Measurements from ENCODE around the gene SMPD3. TPM values are rescaled to one million over a fixed set of nuclear protein-coding genes. Genes with fewer than 3 reads are reported as not detected.

Gene SMPD3
- total and polyA plus RNA-seq, 2 of the 8 experiments (the other 6 are each of a cell fraction or from before 2014, with no cell fraction given) = 0.39 to 1.3 TPM

DNA sequence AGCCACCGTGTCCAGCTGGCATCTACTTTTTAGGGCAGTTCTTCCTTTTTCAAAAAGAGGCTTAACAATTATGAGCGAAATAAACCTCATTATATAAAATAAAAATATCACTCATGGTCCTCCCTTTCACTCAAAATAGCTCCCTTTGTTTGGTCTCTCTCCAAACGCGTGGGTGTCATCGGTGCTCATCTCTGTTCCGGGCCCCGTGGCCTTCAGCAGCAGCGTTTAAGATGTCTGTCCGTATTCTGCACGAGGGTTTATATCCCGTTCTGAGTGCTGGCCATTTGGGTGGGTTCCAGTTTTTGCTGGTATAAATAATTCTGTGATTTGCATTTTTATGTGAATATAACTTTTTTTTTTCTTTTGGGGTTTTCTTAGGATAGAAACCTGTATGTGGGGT, 104.1 kb downstream of the SMPD3 start:
- no peak overlapping the region for H3K27ac ChIP-seq (ENCODE audit: low read depth, low read length)
- no peak for FAIRE-seq
- ChIA-PET POLR2A (ENCODE audit: partially characterized antibody) (interaction anchor here (1.0 kb wide), 1 partner anchor 40 kb away, joined by 3 read pairs; no protein-coding TSS in a partner anchor), CTCF (ENCODE audit: partially characterized antibody) (interaction anchor here (0.7 to 2.9 kb wide), 5 partner anchors 11 to 142 kb away, joined by 3 to 10 read pairs (median 4); partner anchors contain the start of gene SLC7A6)
- H3K79me1 ChIP-seq (ENCODE audit: low read depth, low read length) = peaks cover 2% of the 10 kb centered on the region; the same call in 1 of the 2 replicates
- WGBS, 2 experiments (ENCODE audit: extremely low coverage in 1 of 2, insufficient coverage in 1 of 2, insufficient read length in 1 of 2, insufficient replicate concordance in 2 of 2, low coverage in 1 of 2, low lambda C conversion rate in 2 of 2, missing lambda C conversion rate in 1 of 2) = 85% methylated on average over 11 of the region's 11 CpGs; no CpG with 5 or more reads in 1 of the 2 experiments
- no peaks in the 10 kb centered on the region for H3K4me1 ChIP-seq (replicated peaks in 1 of 4; ENCODE audit: control insufficient read depth in 3 of 4, insufficient read depth in 4 of 4, low read length in 3 of 4)
- H3K23me2 ChIP-seq (ENCODE audit: low read depth, low read length) = no peaks in the 10 kb centered on the region; the same call in 1 of the 2 replicates
- DNase-seq (ENCODE audit: low read depth in 1 of 2, low spot score in 2 of 2) = no peak
- H3K4ac ChIP-seq (replicated peaks; ENCODE audit: insufficient read length, low read depth, low read length) = no peak overlapping the region
- H2BK12ac ChIP-seq (ENCODE audit: low read depth, low read length) = no peak overlapping the region
- no peak overlapping the region for H4K91ac ChIP-seq (replicated peaks; ENCODE audit: insufficient read length, low read length)
- no peaks in the 10 kb centered on the region for H3K9me3 ChIP-seq (ENCODE audit: insufficient read depth in 2 of 2, low read depth in 1 of 2, low read length in 1 of 2)
- H2BK15ac ChIP-seq (ENCODE audit: low read length) = no peak overlapping the region
- no peak overlapping the region for H3K4me3 ChIP-seq (ENCODE audit: extremely low read depth in 1 of 4, insufficient read depth in 2 of 4, low read depth in 3 of 4, low read length in 4 of 4)
- H4K5ac ChIP-seq (ENCODE audit: insufficient read length, low read depth, low read length) = no peak overlapping the region
- H2BK120ac ChIP-seq (replicated peaks; ENCODE audit: low read depth, low read length) = no peak overlapping the region
- no peak overlapping the region for H3K56ac ChIP-seq (replicated peaks; ENCODE audit: insufficient read length, low read depth, low read length)
- no peak overlapping the region for H2BK20ac ChIP-seq (ENCODE audit: low read length)
- TF ChIP-seq SUZ12 (IDR thresholded peaks at IDR 0.05; ENCODE audit: low read length) = no peak
- no peak for TF ChIP-seq KDM5A (IDR thresholded peaks at IDR 0.05; ENCODE audit: low read length)
- TF ChIP-seq NRF1 (IDR thresholded peaks at IDR 0.05; ENCODE audit: low read depth, low read length) = no peak
- TF ChIP-seq BACH1 (IDR thresholded peaks at IDR 0.05; ENCODE audit: low read length) = no peak
- no peak for TF ChIP-seq CEBPB (IDR thresholded peaks at IDR 0.05; ENCODE audit: low read depth, low read length)
- no peak for TF ChIP-seq TBP (IDR thresholded peaks at IDR 0.05; ENCODE audit: low read depth, low read length)
- H2BK5ac ChIP-seq (ENCODE audit: low read depth, low read length) = no peak overlapping the region
- no peak overlapping the region for H3K23ac ChIP-seq (ENCODE audit: insufficient read length)
- H3K18ac ChIP-seq (ENCODE audit: extremely low read depth, low read length) = no peak overlapping the region
- H3K9ac ChIP-seq (replicated peaks in 1 of 4; ENCODE audit: extremely low read depth in 1 of 4, low read depth in 3 of 4, low read length in 3 of 4) = no peak overlapping the region
- H4K8ac ChIP-seq (ENCODE audit: extremely low read depth, insufficient read depth, low read length) = no peak overlapping the region
- peaks cover 0 to 1% of the 10 kb centered on the region in 2 experiments for H4K20me1 ChIP-seq (replicated peaks in 1 of 2; ENCODE audit: control insufficient read depth in 1 of 2, insufficient read depth in 2 of 2, low read length in 2 of 2)
- H3K79me2 ChIP-seq (ENCODE audit: control insufficient read depth in 1 of 2, insufficient read depth in 2 of 2, low read length in 2 of 2) = no peaks in the 10 kb centered on the region
- H2AK5ac ChIP-seq (ENCODE audit: low read depth, low read length) = no peak overlapping the region
- H3K36me3 ChIP-seq (ENCODE audit: control insufficient read depth in 2 of 4, insufficient read depth in 4 of 4, low read length in 3 of 4) = peaks cover 16 to 45% (median 27%) of the 10 kb centered on the region in 4 experiments; a peak in 7 of 8 replicates
- no peak overlapping the region for H3K14ac ChIP-seq (ENCODE audit: insufficient read length)
- H2AFZ ChIP-seq (ENCODE audit: low read length) = no peak overlapping the region
- H3K27me3 ChIP-seq (replicated peaks in 1 of 4; ENCODE audit: control insufficient read depth in 3 of 4, extremely low read depth in 1 of 4, insufficient read depth in 3 of 4, low read length in 3 of 4) = no peaks in the 10 kb centered on the region; a peak in 1 of 7 replicates
- no peak overlapping the region for H3K4me2 ChIP-seq (ENCODE audit: insufficient read depth in 1 of 2, low read depth in 2 of 2, low read length in 2 of 2)
